Left ventricle myocardium superior (tissue), 1 donor: ENCODE data around the gene SLC6A12. TPM values are rescaled to one million over a fixed set of nuclear protein-coding genes. Genes with fewer than 3 reads are reported as not detected.
"Not testable (repeated sequence)": the region's sequence is repeated elsewhere in the genome, so short reads cannot be mapped to it uniquely, and the experiment has no call there.

ENCODE experiments used
- ATAC-seq: fragments of 200-7000 bp; cut with Tn5 transposase; one replicate; pipeline ENCODE4 v1.9.1; 2020; ENCODE audit warnings: mild to moderate bottlenecking, moderate library complexity
- DNase-seq: peaks from one replicate; pipeline ENCODE4 v3.0.0-alpha.2; 2020
- intact Hi-C: fragments of 100-400 bp; cut with micrococcal nuclease; formaldehyde crosslinking; loops from one replicate; pipeline ENCODE4 v1.11.0; 2022
- total RNA-seq: library from RNA; stranded (reverse); fragmentation: NEBNext Ultra II Directional; extraction: Animal tissue kit (Norgen Biotek cat#: 25700); gene quantifications from one replicate; pipeline ENCODE4 v1.2.1, GENCODE V29; 2021
- donor health status: DM: no; HTN: yes; CAD: no; lungs with severe emphysema.

SLC6A12 gene
- total RNA-seq, 1 donor from 2014 or later = 1.2 TPM

DNA sequence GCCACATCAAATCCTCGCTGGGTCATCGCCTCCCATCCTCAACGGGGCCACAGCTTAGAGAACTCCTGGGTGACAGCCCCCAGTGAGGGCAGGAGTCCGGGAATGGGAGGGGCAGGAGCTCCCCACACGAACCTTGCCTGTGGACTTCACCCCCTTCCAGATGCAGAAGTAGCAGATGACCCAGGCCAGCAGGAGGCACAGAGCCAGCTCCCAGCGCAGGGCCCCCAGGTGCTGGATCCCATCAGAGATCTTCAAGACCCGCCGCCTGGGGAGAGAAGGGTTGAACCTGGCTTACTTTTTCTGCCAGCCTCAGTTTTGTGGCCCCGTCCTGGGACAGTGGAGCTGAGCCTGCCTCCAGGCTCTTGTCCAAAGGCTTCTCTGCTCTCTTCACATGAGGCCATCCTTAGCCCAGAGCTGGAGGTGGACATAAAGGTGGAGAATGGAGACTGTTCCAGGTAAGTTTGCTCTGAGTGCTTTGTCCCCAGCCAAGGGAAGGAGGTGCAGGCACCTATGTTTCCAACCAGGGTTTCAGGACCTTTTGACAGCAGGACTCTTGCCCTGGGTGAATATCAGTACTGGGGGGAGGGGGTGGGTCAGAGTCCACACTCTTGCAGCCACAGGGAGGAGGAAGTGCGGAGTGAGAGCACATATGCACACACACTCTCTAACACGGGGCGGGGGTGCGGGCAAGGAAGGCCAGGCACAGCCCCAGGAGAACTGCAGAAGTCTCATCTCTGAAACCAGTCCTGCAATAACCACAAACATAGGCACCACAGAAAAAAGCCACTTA is 23.3 kb upstream of the SLC6A12 start:
- DNase-seq (no peak), ATAC-seq (no peak)
- intact Hi-C loops = no loop called here

DNA sequence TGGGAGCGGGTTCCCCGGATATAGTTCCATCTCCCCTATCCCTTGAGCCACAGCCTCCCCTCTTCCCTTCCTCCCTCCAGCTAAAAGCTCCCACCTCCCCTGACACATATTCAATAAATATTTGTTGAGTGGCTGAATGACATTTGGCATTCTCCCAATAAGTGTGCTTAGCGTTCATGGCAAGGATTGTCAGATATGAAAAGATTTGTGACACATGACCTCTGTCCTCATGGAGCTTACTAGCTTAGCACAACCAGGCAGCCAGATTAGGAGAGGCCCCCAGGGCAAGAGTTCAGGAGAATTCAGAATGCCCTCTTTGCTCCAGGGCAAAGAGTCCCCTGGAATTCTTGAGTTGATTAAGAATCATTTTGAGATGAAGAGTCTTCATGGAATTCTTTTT is 22.5 kb upstream of the SLC6A12 start:
- DNase-seq (no peak), ATAC-seq (no peak)
- intact Hi-C loops = no loop called here

DNA sequence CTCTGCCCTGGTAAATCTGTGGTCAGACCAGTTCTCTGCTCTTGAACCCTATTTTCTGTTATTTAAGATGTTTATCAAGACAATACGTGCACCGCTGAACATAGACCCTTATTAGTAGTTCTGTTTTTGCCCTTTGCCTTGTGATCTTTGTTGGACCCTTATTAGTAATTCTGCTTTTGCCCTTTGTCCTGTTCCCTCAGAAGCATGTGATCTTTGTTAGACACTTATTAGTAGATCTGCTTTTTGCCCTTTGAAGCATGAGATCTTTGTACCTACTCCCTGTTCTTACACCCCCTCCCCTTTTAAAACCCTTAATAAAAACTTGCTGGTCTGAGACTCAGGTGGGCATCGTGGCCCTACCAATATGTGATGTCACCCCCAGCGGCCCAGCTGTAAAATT is 22.0 kb upstream of the SLC6A12 start:
- intact Hi-C loops, ATAC-seq, DNase-seq: not testable (repeated sequence)

DNA sequence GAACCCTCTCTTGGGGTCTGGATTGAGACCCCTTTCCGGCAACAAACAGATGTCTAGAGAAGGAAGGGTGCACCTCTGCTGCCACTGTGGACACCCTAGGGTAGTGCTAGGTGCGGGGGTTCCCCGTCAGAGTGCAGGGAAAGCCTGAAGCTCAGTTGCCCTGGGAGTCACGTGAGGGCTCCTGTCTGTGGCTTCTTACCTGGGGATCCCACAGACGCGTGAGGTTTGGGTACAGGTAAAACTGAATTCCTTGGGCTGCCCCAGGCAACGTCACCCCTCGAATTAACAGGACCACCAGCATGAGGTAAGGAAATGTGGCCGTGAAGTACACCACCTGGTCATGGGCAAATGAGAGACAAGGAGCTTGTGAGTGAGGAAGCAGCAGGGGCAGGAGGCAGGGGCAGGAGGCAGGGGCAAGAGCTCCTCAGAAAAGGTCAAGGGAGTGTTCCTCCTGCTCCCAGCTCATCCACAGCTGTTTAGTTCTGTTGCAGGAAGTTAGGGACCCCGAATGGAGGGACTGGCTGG is 21.0 kb upstream of the SLC6A12 start:
- DNase-seq (no peak), ATAC-seq (no peak)
- intact Hi-C loops = no loop called here

DNA sequence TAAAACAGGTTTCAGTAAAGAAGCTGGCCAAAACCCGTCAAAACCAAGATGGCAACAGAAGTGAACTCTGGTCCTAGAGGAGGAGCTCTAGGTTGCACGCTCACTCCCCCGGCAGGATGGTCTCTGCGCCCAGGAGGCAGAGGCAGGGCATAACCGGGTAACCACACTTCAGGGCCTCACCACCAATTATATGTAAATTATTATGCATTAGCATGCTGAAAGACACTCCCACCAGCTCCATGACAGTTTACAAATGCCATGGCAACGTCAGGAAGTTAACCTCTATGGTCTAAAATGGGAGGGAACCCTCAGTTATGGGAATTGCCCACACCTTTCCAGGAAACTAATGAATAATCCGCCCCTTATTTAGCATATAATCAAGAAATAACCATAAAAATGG is 20.1 kb upstream of the SLC6A12 start:
- no peak for DNase-seq
- ATAC-seq = no peak
- intact Hi-C loops = no loop called here

DNA sequence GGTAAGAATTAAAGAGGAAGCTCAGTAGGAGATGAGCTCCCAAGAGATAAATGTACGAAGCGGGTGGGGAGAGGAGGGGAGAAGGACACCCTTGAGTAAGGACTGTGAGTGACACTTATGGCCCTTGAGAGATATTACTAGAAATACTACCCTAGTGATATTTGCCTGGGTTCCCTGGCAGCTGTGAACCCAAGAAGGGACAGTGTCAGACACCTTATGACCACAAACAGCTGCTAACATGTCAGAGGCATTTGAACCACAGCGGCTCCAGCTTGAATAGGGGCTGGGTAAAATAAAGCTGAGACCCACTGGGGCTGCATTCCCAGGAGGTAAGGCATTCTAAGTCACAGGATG is 19.6 kb upstream of the SLC6A12 start:
- DNase-seq = no peak
- ATAC-seq = no peak

DNA sequence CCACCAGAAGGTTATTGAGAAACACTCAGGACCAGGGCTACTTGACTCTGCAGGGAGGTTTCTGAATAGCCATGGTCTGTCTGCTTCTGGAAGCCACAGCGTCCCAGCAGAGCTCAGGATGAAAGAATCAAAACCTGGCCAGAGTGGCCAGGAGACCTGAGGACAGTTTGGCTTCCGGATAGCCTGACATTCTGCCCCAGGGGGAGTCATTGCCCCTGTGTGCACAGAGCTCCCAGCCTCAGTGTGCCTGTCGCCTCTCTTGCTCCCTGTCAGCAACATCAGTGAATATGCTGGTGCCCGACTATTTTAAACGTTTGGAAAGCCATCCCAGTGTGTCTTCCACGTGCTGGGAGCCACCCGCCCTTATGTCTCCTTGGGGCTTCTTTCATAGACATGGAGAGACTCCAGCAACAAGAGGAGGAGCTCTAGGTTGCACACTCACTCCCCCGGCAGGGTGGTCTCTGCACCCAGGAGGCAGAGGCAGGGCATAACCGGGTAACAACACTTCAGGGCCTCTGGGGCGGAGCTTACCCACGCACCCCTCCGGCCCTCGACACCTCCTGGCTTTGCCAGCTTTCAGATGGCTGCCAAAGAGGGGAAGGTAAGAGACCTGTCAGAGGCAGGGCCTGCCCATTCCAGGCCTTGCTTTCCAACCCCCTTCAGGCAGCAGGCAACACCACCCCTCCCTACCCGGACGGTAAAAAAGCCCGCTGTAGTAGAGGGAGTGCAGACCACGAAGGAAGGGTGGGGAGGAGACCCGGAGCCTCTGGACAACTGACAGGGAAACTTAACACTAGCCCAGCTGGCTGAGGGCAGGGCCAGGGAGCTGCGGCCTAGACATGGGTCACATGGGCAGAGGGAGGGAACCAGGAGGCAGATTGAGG is 19.0 kb upstream of the SLC6A12 start:
- DNase-seq (no peak), ATAC-seq (no peak)
- intact Hi-C loops = no loop called here

More for the DNA sequence above, 19.6 kb upstream of the SLC6A12 start:
- intact Hi-C loops = no loop called here

DNA sequence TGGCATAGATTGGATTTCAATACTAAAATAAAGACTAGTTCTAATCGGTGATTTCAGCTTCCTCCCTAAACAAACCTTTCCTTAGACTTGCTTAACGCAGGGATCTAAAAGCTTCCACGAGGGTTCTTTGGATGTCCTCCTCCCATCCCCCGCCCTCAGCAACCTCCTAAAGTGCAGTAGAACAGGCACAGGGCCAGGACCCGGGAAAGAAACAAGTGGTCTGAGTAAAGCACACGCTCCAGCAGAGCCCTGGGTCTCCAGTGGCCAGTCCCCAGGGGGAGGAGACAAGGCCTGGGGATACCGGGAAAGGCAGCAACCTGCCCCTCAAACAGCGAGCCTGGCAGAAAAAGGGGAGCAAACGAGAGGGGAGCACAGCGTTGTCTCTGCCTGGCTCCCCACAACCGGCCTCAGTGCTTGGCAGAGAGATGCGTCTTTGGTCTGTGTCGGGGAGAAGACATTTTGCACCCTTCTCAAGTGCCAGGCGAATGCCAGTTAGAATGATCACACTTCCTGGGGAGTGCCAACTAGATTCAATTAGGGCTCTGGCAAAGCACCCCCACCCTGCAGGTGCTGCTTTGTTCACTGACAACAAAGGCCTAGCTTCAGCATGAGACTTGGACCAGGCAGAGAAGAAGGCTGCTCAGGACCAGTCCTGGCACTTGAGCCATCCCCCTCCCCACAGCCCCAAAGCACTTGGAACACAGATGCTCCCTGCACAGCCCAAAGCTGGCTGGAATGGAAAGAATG is 17.1 kb upstream of the SLC6A12 start:
- no peak for DNase-seq
- ATAC-seq = no peak

DNA sequence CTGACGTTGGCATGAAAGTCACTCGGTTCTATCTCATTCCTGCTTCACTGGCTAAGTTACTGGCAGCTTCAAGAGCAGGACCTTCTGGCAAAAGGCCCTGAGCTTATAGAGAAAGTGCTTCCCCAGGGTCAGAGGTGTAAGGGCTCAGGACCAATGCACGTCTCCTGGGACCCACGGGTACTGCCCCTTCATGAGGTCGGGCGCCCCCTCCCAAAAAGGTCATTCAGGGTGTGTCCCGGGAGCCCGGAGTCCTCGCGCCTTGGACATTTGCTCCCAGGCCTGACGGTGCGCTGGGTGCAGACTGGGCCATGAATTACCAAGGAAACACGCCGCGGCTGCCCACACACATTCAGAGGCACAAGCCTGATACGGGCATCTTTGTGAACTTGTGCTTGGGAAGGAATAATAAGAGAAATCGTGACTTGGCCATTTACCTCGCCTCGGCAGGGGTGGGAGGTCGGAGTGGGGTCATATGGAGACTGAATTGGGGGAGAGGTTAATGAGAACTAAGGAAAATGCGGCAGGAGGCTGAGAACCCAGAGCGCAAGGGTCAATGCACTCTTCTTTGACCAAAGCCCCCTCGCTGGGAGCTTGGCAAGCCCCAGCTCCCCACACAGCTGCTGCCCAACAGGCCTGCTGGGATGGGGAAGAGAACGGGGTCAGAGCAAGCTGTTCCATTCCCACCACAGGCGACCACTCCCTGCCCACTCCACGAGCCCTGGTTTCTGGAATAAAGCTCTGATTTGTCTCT is 15.7 kb upstream of the SLC6A12 start:
- DNase-seq = no peak
- intact Hi-C loops = no loop called here
- ATAC-seq = no peak

More for the DNA sequence above, 17.1 kb upstream of the SLC6A12 start:
- intact Hi-C loops = no loop called here

DNA sequence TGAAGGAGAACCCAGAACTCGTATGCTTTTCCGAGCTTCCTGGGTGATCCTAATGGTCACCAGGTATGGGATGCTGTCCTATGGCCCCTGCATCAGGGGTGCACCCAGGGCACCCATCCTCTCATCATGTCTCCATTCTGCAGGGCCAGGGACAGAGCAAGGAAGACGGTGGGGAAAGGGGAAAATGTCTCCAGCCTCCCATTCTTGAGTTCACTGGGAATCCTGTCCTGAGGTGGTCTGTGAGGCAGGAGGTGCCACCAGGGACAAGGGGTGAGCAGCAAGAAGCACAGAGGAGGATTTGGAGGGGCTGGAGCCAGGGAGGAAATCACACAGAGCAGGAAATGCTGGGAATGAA is 14.9 kb upstream of the SLC6A12 start:
- intact Hi-C loops = no loop called here
- ATAC-seq (no peak), DNase-seq (no peak)

DNA sequence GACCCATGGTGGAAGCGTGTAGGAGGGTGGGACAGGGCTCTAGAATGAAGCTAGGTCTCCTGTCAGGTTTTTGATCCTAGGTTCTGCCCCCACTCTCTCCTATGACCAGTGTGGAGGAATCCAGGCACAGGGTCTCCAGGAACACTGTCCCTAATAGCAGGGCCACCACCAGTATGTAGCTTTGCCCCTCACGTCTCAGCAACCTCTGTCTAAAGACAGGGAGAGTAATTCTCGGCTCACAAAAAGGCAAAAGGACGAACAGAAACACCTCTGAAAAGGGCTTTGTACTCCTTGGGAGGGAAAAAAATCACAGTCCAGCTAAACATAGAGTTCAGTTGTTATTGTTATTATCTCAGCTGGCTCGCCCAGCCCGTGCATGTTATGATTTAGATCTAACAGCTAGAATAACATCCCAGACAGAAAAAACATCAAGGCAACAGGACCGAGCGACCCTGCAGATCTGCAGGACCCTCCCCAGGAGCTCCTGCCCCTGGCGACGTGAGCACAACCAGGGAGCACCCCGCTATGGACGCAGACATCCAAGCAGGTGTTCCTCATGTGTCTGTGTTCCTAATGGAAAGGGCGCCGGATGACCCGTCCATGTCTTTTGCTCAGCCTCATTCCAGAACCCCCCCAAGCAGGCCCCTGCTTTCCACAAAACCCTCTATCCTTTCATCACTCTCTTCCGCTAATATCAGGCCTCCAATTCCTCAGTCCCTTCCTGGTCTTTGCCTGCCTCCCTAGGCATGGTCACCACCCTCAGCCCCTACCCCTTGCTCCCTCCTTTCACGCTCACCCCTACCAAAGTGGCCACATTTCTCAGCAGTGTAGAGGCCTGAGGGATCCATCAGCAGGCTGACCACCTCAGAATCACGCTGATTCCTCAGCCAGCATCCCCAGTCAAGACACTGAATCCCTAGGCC is 14.2 kb upstream of the SLC6A12 start:
- no peak for DNase-seq
- no peak for ATAC-seq
- intact Hi-C loops = no loop called here

DNA sequence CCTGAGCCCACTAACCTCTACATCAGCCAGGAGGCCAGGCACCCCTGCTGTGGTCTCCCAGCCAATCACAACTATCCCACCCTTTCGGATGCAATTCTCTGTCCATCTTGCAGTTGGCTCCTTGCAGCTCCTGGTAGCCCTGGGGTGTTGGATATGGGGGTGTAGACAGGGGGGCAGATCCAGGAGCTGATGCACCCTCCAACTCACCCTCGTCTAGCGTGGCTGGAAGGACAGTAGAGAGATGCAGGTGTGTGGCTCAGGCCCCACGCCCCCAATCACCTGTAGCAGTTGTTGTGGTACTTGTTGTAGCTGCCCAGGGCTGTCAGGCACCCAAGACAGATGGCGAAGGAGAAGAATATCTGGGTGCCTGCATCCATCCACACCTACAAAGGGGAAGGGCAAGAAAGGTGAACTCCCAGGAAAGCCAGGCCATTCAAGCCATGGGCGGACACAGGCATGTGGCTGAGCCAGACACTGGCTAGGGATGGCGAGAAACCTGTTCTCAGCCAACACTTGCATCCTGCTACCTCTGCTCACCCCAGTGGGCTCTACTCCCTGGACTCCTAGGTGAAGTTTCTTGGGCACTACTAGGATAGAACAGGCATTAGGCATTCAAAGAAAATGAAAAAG is 13.4 kb upstream of the SLC6A12 start:
- DNase-seq (no peak), ATAC-seq (no peak)
- intact Hi-C loops = no loop called here

DNA sequence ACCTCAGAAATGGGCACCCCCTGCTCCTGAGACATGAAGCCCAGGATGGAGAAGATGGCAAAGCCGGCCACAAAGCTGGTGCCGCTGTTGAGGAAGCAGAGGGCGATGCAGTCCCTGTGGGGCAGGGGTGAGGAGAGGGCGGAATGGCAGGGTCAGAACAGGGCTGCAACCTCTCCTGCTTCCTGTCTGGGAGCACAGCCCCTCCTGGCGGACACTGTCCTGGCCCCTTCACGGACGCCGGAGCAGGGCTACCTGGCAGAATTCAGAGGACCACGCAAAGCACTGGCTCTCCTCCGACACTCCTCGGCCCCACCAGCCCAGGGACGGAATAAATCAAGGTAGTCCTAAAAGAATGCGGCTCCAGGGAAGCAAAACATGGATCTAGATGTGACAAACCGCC is 12.4 kb upstream of the SLC6A12 start:
- intact Hi-C loops = no loop called here
- ATAC-seq (no peak), DNase-seq (no peak)

DNA sequence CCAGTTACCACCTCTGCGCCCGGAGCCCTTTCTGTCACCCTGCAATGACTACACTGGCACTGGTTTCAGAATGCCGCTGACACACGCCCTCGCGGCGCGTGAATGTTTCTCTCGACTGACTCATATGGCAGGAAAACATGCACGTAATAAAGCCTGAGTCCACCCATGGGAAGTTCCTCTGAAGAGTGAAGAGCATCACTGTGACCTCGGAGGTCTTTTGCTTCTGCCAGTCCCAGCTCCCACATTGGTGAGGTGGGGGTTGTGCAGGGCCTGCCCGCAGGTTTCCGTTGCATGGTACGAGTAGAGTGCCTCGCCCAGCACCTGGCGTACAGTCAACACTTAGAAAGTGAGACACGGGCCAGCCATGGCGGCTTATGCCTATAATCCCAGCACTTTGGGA is 11.1 kb upstream of the SLC6A12 start:
- DNase-seq = no peak
- no peak for ATAC-seq
- intact Hi-C loops = no loop called here

DNA sequence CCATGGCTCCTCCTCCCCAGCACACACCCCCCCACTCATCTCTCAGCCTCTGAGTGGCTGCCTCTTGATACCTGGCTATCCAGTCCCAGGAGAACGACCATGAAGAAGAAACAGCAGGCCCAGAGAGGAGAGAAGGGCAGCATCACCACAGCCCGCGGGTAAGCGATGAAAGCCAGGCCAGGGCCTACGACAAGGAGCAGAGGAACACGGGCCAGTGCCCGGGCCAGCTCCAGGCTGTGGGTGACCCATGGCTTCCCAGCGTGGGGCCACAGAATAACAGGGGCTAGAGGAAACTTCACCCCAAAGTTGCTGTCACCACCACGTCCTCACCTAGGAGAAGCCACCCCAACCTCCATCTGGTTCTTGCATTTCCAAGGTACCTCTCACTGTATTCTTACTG is 10.4 kb upstream of the SLC6A12 start:
- intact Hi-C loops = no loop called here
- DNase-seq = no peak
- ATAC-seq = no peak

DNA sequence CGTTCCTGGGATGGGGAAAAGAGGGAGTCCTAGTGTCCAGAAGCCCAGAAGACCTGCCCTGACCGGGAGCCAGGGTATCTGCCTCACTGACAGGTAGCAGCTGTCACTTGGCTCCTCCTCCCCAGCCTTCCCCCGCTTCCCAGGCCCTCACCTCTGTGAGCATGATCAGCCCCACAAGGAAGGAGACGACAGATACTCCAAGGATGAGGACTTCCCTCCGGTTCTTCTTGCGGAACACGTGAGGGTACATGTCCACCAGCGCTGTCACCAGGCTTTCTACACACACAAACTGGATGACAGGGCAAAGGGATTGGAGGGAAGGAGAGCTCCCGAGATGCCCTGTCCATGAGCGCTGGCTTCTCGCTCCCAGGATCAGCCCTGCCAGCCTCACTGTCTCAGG is 9.9 kb upstream of the SLC6A12 start:
- DNase-seq (no peak), ATAC-seq (no peak)
- intact Hi-C loops = no loop called here

DNA sequence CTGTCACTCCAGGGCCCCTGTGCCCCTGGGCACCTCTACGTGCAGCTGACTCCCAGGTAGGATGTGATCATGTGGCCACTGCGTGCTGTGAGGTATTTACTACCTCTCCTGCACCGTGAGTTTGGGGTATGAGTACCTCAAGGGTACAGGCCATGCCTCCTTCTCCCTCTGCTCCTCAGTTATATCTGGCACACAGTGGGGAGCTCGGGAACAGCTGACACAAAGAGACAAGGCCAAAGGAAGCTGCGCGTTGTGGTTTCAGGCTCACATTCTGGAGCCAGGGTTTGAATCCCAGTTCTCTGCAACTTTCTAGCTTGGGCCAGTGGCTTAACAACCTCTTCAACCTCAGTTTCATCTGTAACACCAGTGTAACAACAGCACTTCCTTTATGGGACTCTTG is 7.8 kb upstream of the SLC6A12 start:
- intact Hi-C loops = no loop called here
- no peak for ATAC-seq
- DNase-seq = no peak
